HL-60 (cell line): ENCODE results near the gene KCNH4.

Experiments used
- CTCF ChIP-seq: IDR thresholded peaks from one replicate; pipeline ENCODE4 v1.5.1; 2011; ENCODE audit warnings: low read length, control low read depth, inconsistent platforms; ENCODE audit not compliant: insufficient read depth
- REST ChIP-seq: IDR thresholded peaks from 2 replicates; pipeline ENCODE4 v1.6.1; 2012; ENCODE audit warnings: low read depth; ENCODE audit not compliant: insufficient replicate concordance

GRCh38 chr17:42118126-42118510, 62.8 kb downstream of the KCNH4 start:
- TF ChIP-seq CTCF (no peak), REST (no peak)
